ENCODE results near the gene CCDC43. TPM values are rescaled to one million over a fixed set of nuclear protein-coding genes. Genes with fewer than 3 reads are reported as not detected.
"Not testable (repeated sequence)": the region's sequence is repeated elsewhere in the genome, so short reads cannot be mapped to it uniquely, and the experiment has no call there.

CCDC43 gene
- total and polyA plus RNA-seq, 8 donors, result 20.3 to 33.2 (median 30.9) TPM

- intact Hi-C loops (cut with DNase I), result no loop called here
- Histone ChIP-seq H3K4me3 (no peak overlapping the region), H3K27me3 (peaks cover 0 to 35% of the 10 kb centered on the region in 2 donors), H3K27ac (no peak overlapping the region), H3K36me3 (no peaks in the 10 kb centered on the region), H3K9me3 (no peaks in the 10 kb centered on the region), H3K4me1 (no peaks in the 10 kb centered on the region)
- ATAC-seq (no peak), DNase-seq (peak in 2 of 4 donors; percentile 38 to 56)
- no peak for TF ChIP-seq CTCF (IDR thresholded peaks at IDR 0.05)
Observed at GRCh38 chr17:44642834-44643233, 46.7 kb downstream of the CCDC43 start.

GRCh38 chr17:44637066-44637465 is 52.5 kb downstream of the CCDC43 start:
- peaks cover 0 to 27% of the 10 kb centered on the region in 2 donors for H3K27me3 ChIP-seq
- no peaks in the 10 kb centered on the region for H3K36me3 ChIP-seq
- no peaks in the 10 kb centered on the region for H3K9me3 ChIP-seq
- H3K4me1 ChIP-seq, result no peaks in the 10 kb centered on the region
- no peak overlapping the region for H3K4me3 ChIP-seq
- no peak for DNase-seq
- no peak overlapping the region for H3K27ac ChIP-seq
- intact Hi-C loops (cut with DNase I), result no loop called here
- ATAC-seq, result no peak
- no peak for TF ChIP-seq CTCF (IDR thresholded peaks at IDR 0.05)

DNA sequence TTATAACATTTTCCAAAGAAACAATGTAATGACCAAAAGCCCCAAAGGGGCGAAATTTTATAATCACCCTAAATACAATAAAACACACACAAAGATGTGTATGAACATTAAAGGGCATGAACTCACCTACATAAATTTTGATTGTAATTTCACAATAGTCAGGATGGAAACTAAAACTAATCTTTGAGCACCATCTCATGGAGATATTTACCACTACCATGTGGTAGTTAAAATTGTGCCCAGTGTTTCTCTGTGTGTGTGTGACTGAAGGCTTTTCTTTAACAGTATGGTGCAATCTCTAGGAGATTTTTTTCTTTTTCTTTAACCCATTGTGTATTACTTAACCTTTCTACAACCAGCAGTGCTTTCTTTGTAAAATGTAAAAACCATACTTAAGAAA is 53.0 kb downstream of the CCDC43 start:
- Histone ChIP-seq H3K36me3 (no peaks in the 10 kb centered on the region), H3K4me3 (no peak overlapping the region), H3K27me3 (peaks cover 0 to 31% of the 10 kb centered on the region in 2 donors), H3K9me3 (no peaks in the 10 kb centered on the region), H3K4me1 (no peaks in the 10 kb centered on the region), H3K27ac (no peak overlapping the region)
- peak in 2 of 4 donors; percentile 38 to 62 for DNase-seq
- intact Hi-C loops (cut with DNase I), result no loop called here
- peak; percentile 26 to 38 for TF ChIP-seq CTCF (IDR thresholded peaks at IDR 0.05)
- ATAC-seq, result peak; percentile 83

DNA sequence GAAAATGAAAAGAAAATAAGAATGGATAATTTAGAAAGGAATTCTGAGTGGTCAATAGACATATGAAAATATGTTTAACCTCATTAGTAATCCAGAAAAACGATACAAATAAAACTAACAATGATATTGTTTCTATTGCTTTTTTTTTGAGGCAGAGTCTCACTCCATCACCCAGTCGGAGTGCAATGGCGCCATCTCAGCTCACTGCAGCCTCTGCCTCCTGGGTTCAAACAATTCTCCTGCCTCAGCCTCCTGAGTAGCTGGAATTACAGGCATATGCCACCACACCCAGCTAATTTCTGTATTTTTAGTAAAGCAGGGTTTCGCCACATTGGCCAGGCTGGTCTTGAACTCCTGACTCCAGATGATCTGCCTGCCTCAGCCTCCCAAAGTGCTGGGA is 55.2 kb downstream of the CCDC43 start:
- H3K36me3 ChIP-seq, H3K4me3 ChIP-seq, H3K27ac ChIP-seq, H3K9me3 ChIP-seq, DNase-seq, H3K4me1 ChIP-seq, ATAC-seq: not testable (repeated sequence)
- peaks cover 0 to 27% of the 10 kb centered on the region in 2 donors for H3K27me3 ChIP-seq
- intact Hi-C loops (cut with DNase I), result loop anchor here in 1 of 2 donors (5.0 kb wide), 1 partner anchor 102 kb away; no protein-coding TSS in a partner anchor

DNA sequence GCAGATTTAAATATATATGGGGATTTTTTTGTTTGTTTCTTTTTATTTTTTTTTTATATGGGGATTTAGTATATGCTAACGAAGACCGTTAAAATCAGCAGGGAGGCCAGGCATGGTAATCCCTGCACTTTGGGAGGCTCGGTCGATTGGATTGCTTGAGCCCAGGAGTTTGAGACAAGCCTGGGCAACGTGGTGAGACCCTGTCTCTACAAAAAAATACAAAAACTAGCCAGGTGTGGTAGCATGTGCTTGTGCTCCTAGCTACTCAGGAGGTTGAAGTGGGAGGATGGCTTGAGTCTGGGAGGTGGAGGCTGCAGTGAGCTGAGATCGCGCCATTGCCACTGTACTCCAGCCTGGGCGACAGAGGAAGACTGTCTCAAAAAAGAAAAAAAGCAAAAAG is 55.6 kb downstream of the CCDC43 start:
- no peaks in the 10 kb centered on the region for H3K4me1 ChIP-seq
- intact Hi-C loops (cut with DNase I), result loop anchor here in 1 of 2 donors (5.0 kb wide), 1 partner anchor 102 kb away; no protein-coding TSS in a partner anchor
- TF ChIP-seq CTCF (IDR thresholded peaks at IDR 0.05), result no peak
- H3K27me3 ChIP-seq, result peaks cover 0 to 23% of the 10 kb centered on the region in 2 donors
- ATAC-seq (no peak), DNase-seq (no peak)
- no peak overlapping the region for H3K4me3 ChIP-seq
- H3K27ac ChIP-seq, result no peak overlapping the region
- no peaks in the 10 kb centered on the region for H3K9me3 ChIP-seq
- no peaks in the 10 kb centered on the region for H3K36me3 ChIP-seq

DNA sequence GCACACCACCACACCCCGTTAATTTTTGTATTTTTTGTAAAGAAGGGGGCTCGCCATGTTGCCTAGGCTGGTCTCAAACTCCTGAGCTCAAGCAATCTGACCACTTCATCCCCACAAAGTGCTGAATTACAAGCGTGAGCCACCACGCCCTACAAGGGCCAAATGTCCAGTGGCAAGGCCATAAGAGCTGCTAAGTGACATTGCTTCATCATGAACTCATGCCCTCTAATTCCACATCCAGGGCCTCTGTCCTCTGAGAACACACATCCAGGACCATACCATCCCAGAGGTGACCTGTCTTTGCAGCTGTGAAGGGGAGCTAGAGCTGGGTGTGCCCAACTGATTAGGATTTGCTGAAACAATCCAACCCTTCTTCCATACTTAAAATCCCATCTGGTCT is 58.9 kb downstream of the CCDC43 start:
- no peak overlapping the region for H3K4me3 ChIP-seq
- ATAC-seq (no peak), DNase-seq (no peak)
- intact Hi-C loops (cut with DNase I), result loop anchor here in 1 of 2 donors (5.0 kb wide), 1 partner anchor 98 kb away; no protein-coding TSS in a partner anchor
- no peaks in the 10 kb centered on the region for H3K9me3 ChIP-seq
- H3K36me3 ChIP-seq, result no peaks in the 10 kb centered on the region
- H3K27ac ChIP-seq, result no peak overlapping the region
- peaks cover 0 to 4% of the 10 kb centered on the region in 2 donors for H3K4me1 ChIP-seq
- TF ChIP-seq CTCF (IDR thresholded peaks at IDR 0.05), result no peak
- peaks cover 0 to 9% of the 10 kb centered on the region in 2 donors for H3K27me3 ChIP-seq
